ENCODE measurements around the gene SKIL.

DNA sequence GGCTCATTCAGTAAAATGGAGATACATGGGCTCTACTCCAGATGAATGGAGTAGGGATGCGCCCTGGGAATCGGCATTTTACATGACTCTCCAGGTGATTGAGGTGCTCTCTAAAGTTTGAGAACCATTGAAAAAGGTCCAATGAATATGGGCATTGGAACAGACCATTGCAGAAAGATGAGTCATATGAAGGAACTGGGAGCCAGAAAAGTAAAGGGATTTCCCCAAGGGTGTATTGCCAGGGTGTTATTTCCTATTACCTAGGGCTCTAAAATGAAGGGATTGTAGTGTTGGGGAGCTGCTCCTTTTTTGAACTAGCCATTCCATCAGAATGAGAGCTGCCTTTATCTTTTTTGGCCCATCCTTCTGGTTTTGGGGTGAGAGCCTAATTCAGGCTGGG, 82.8 kb downstream of the SKIL start:
- no peak for TF ChIP-seq ZFX (IDR thresholded peaks at IDR 0.05; ENCODE audit: borderline replicate concordance)
- TF ChIP-seq, protein P1, sequence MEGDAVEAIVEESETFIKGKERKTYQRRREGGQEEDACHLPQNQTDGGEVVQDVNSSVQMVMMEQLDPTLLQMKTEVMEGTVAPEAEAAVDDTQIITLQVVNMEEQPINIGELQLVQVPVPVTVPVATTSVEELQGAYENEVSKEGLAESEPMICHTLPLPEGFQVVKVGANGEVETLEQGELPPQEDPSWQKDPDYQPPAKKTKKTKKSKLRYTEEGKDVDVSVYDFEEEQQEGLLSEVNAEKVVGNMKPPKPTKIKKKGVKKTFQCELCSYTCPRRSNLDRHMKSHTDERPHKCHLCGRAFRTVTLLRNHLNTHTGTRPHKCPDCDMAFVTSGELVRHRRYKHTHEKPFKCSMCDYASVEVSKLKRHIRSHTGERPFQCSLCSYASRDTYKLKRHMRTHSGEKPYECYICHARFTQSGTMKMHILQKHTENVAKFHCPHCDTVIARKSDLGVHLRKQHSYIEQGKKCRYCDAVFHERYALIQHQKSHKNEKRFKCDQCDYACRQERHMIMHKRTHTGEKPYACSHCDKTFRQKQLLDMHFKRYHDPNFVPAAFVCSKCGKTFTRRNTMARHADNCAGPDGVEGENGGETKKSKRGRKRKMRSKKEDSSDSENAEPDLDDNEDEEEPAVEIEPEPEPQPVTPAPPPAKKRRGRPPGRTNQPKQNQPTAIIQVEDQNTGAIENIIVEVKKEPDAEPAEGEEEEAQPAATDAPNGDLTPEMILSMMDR (IDR thresholded peaks at IDR 0.05) = no peak
